Neural cell (in vitro differentiated cells): ENCODE data around the gene SEMA3F. TPM values are rescaled to one million over a fixed set of nuclear protein-coding genes. Genes with fewer than 3 reads are reported as not detected.

Experiments
- H2AFZ ChIP-seq: fragments of 200-600, 300-800 bp; sonication (generic), shearing (Covaris generic); 2 replicates; pipeline ENCODE4 v1.6.0; 2014; ENCODE audit warnings: low read depth, mild to moderate bottlenecking, antibody characterized with exemption, low read length, moderate library complexity
- H3F3A ChIP-seq: fragments of 200-600 bp; shearing (Covaris generic); 2 replicates; pipeline ENCODE4 v1.6.1; 2016; ENCODE audit warnings: mild to moderate bottlenecking, moderate library complexity, mixed read lengths, antibody characterized with exemption, low read length; ENCODE audit not compliant: insufficient read depth, poor library complexity, severe bottlenecking
- H3K27ac ChIP-seq: fragments of 200-600, 300-800 bp; sonication (generic), shearing (Covaris generic); 2 replicates; pipeline ENCODE4 v1.5.1; 2014; ENCODE audit warnings: mild to moderate bottlenecking, low read length, moderate library complexity
- H3K27me3 ChIP-seq: fragments of 300-800, 200-600 bp; sonication (generic), shearing (Covaris generic); 2 replicates; pipeline ENCODE4 v1.6.0; 2014; ENCODE audit warnings: mild to moderate bottlenecking, low read depth, low read length, moderate library complexity; ENCODE audit not compliant: insufficient read depth
- H3K36me3 ChIP-seq: fragments of 300-800, 200-600 bp; sonication (generic), shearing (Covaris generic); 2 replicates; pipeline ENCODE4 v1.5.1; 2014; ENCODE audit warnings: mild to moderate bottlenecking, antibody characterized with exemption, low read length, moderate library complexity; ENCODE audit not compliant: insufficient read depth
- H3K4me2 ChIP-seq: fragments of 300-800, 200-600 bp; sonication (generic), shearing (Covaris generic); 2 replicates; pipeline ENCODE4 v1.6.0; 2014; ENCODE audit warnings: mild to moderate bottlenecking, low read length
- H3K4me3 ChIP-seq: fragments of 300-800, 200-600 bp; sonication (generic), shearing (Covaris generic); 2 replicates; pipeline ENCODE4 v1.5.1; 2014; ENCODE audit warnings: mild to moderate bottlenecking, low read length, moderate library complexity
- H3K79me2 ChIP-seq: fragments of 200-600 bp; shearing (Covaris generic); replicated peaks from 2 replicates; pipeline ENCODE4 v1.6.0; 2014; ENCODE audit warnings: mild to moderate bottlenecking, low read length, moderate library complexity; ENCODE audit not compliant: insufficient read depth
- H3K9ac ChIP-seq: fragments of 300-800, 200-600 bp; sonication (generic), shearing (Covaris generic); 2 replicates; pipeline ENCODE4 v1.6.1; 2016; ENCODE audit warnings: mild to moderate bottlenecking, low read length, mixed read lengths
- H3K9me2 ChIP-seq: fragments of 200-600 bp; shearing (Covaris generic); 2 replicates; pipeline ENCODE4 v1.6.1; 2016; ENCODE audit warnings: mild to moderate bottlenecking, low read length, mixed read lengths; ENCODE audit not compliant: insufficient read depth
- H3K9me3 ChIP-seq: fragments of 200-600, 300-800 bp; sonication (generic), shearing (Covaris generic); 2 replicates; pipeline ENCODE4 v1.6.1; 2016; ENCODE audit warnings: mild to moderate bottlenecking, mixed run types, low read length, moderate library complexity, mixed read lengths
- H4K20me1 ChIP-seq: fragments of 200-600 bp; shearing (Covaris generic); 2 replicates; pipeline ENCODE4 v1.6.1; 2016; ENCODE audit warnings: mild to moderate bottlenecking, mixed run types; ENCODE audit not compliant: insufficient read depth
- EP300 ChIP-seq: fragments of 450-650 bp; conservative IDR thresholded peaks from 2 replicates; pipeline ENCODE4 v1.6.1; 2014; ENCODE audit warnings: antibody characterized with exemption, mild to moderate bottlenecking, moderate library complexity; ENCODE audit not compliant: poor library complexity, severe bottlenecking
- EZH2 ChIP-seq: fragments of 200-600, 300-800 bp; shearing (Covaris generic), sonication (generic); IDR thresholded peaks from 2 replicates; pipeline ENCODE4 v1.6.1; 2014; ENCODE audit warnings: antibody characterized with exemption, low read length, borderline replicate concordance, mild to moderate bottlenecking; ENCODE audit not compliant: insufficient read depth, poor library complexity, severe bottlenecking
- MXI1 ChIP-seq: fragments of 450-650 bp; conservative IDR thresholded peaks from 2 replicates; pipeline ENCODE4 v1.6.1; 2014; ENCODE audit warnings: antibody characterized with exemption, mild to moderate bottlenecking; ENCODE audit not compliant: poor library complexity, severe bottlenecking
- POLR2AphosphoS5 ChIP-seq: IDR thresholded peaks from 2 replicates; pipeline ENCODE4 v1.6.1; 2012
- RAD21 ChIP-seq: fragments of 450-650 bp; conservative IDR thresholded peaks from 2 replicates; pipeline ENCODE4 v1.6.1; 2014; ENCODE audit warnings: antibody characterized with exemption, mild to moderate bottlenecking, moderate library complexity
- SMC3 ChIP-seq: fragments of 450-650 bp; conservative IDR thresholded peaks from 2 replicates; pipeline ENCODE4 v1.6.1; 2014; ENCODE audit warnings: antibody characterized with exemption, mild to moderate bottlenecking, moderate library complexity; ENCODE audit not compliant: poor library complexity
- TAF1 ChIP-seq: IDR thresholded peaks from 2 replicates; pipeline ENCODE4 v1.6.1; 2012; ENCODE audit warnings: low read depth
- polyA plus RNA-seq: library from polyadenylated mRNA; depleted of rRNA; stranded (reverse); fragments of >200 nt; gene quantifications from 2 replicates; pipeline ENCODE4 v1.2.3, GENCODE V29; 2014
- TF ChIP-seq, protein P1 (sequence below): IDR thresholded peaks from 2 replicates; pipeline ENCODE4 v1.6.1; 2012; ENCODE audit warnings: borderline replicate concordance
- TF ChIP-seq, protein P2 (sequence below): fragments of 450-650 bp; IDR thresholded peaks from 2 replicates; pipeline ENCODE4 v1.5.1; 2014; ENCODE audit warnings: antibody characterized with exemption, mild to moderate bottlenecking, moderate library complexity; ENCODE audit not compliant: poor library complexity, severe bottlenecking

The SEMA3F gene
- polyA plus RNA-seq, 1 donor from 2014 or later, result 17.0 TPM

- no peaks in the 10 kb centered on the region for H3K36me3 ChIP-seq
- H2AFZ ChIP-seq, result no peak overlapping the region
- no peak overlapping the region for H3K27ac ChIP-seq
- no peak for TF ChIP-seq EP300
- TF ChIP-seq POLR2AphosphoS5, result no peak
- no peak for TF ChIP-seq MXI1
- TF ChIP-seq, protein P1, sequence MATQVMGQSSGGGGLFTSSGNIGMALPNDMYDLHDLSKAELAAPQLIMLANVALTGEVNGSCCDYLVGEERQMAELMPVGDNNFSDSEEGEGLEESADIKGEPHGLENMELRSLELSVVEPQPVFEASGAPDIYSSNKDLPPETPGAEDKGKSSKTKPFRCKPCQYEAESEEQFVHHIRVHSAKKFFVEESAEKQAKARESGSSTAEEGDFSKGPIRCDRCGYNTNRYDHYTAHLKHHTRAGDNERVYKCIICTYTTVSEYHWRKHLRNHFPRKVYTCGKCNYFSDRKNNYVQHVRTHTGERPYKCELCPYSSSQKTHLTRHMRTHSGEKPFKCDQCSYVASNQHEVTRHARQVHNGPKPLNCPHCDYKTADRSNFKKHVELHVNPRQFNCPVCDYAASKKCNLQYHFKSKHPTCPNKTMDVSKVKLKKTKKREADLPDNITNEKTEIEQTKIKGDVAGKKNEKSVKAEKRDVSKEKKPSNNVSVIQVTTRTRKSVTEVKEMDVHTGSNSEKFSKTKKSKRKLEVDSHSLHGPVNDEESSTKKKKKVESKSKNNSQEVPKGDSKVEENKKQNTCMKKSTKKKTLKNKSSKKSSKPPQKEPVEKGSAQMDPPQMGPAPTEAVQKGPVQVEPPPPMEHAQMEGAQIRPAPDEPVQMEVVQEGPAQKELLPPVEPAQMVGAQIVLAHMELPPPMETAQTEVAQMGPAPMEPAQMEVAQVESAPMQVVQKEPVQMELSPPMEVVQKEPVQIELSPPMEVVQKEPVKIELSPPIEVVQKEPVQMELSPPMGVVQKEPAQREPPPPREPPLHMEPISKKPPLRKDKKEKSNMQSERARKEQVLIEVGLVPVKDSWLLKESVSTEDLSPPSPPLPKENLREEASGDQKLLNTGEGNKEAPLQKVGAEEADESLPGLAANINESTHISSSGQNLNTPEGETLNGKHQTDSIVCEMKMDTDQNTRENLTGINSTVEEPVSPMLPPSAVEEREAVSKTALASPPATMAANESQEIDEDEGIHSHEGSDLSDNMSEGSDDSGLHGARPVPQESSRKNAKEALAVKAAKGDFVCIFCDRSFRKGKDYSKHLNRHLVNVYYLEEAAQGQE, result no peak
- TF ChIP-seq, protein P2, sequence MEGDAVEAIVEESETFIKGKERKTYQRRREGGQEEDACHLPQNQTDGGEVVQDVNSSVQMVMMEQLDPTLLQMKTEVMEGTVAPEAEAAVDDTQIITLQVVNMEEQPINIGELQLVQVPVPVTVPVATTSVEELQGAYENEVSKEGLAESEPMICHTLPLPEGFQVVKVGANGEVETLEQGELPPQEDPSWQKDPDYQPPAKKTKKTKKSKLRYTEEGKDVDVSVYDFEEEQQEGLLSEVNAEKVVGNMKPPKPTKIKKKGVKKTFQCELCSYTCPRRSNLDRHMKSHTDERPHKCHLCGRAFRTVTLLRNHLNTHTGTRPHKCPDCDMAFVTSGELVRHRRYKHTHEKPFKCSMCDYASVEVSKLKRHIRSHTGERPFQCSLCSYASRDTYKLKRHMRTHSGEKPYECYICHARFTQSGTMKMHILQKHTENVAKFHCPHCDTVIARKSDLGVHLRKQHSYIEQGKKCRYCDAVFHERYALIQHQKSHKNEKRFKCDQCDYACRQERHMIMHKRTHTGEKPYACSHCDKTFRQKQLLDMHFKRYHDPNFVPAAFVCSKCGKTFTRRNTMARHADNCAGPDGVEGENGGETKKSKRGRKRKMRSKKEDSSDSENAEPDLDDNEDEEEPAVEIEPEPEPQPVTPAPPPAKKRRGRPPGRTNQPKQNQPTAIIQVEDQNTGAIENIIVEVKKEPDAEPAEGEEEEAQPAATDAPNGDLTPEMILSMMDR, result no peak
- TF ChIP-seq RAD21, result no peak
- TF ChIP-seq SMC3, result no peak
- TF ChIP-seq EZH2, result no peak
- no peak for TF ChIP-seq TAF1
- no peaks in the 10 kb centered on the region for H3F3A ChIP-seq
- H4K20me1 ChIP-seq, result no peaks in the 10 kb centered on the region
- H3K79me2 ChIP-seq, result no peaks in the 10 kb centered on the region
- H3K9me3 ChIP-seq, result no peaks in the 10 kb centered on the region
- H3K4me2 ChIP-seq, result no peak overlapping the region
- no peaks in the 10 kb centered on the region for H3K27me3 ChIP-seq
- H3K4me3 ChIP-seq, result no peak overlapping the region
- H3K9me2 ChIP-seq, result no peaks in the 10 kb centered on the region
- H3K9ac ChIP-seq, result no peak overlapping the region
Measured at GRCh38 chr3:50168388-50168787, 13.3 kb downstream of the SEMA3F start.

DNA sequence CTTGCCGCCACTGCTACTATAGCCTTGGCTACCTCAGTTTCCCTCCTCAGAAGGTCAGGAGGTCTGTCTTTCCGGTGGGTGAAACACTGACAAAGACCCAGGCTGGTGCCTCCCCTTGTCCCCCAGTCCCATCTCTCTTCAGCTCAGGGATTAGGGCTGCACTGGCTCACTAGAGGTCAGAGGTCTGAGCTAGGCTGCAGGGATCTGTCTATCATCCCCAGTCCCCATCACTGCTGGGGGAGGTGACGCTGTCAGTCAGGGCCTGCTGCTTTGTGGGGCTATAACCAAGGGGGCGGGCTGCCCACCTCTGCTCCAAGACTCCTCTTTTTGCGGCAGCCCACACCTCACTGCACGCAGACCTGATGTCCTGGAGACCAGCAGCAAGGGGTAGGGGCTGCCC, 13.7 kb downstream of the SEMA3F start:
- no peak overlapping the region for H3K9ac ChIP-seq
- H4K20me1 ChIP-seq, result no peaks in the 10 kb centered on the region
- no peak overlapping the region for H3K4me3 ChIP-seq
- no peaks in the 10 kb centered on the region for H3K9me3 ChIP-seq
- H3F3A ChIP-seq, result no peaks in the 10 kb centered on the region
- H3K79me2 ChIP-seq, result no peaks in the 10 kb centered on the region
- no peaks in the 10 kb centered on the region for H3K9me2 ChIP-seq
- no peaks in the 10 kb centered on the region for H3K36me3 ChIP-seq
- TF ChIP-seq TAF1, result no peak
- TF ChIP-seq RAD21, result no peak
- no peak for TF ChIP-seq SMC3
- TF ChIP-seq, protein P2, result no peak
- no peak overlapping the region for H3K4me2 ChIP-seq
- no peak overlapping the region for H3K27ac ChIP-seq
- H3K27me3 ChIP-seq, result no peaks in the 10 kb centered on the region
- no peak overlapping the region for H2AFZ ChIP-seq
